Left lobe of liver (tissue), 2 donors: ENCODE data around the gene TBCEL. TPM values are rescaled to one million over a fixed set of nuclear protein-coding genes. Genes with fewer than 3 reads are reported as not detected.
A peak's percentile ranks its signal among the peaks of the same experiment; 100 is the strongest.
"Not testable (repeated sequence)": the region's sequence is repeated elsewhere in the genome, so short reads cannot be mapped to it uniquely, and the experiment has no call there.

Experiments
- ATAC-seq: fragments of 200-7000 bp; cut with Tn5 transposase; one replicate; pipeline ENCODE4 v1.9.1; 2020; ENCODE audit warnings: mild to moderate bottlenecking, moderate library complexity
- DNase-seq: peaks from one replicate; pipeline ENCODE4 v3.0.0-alpha.2; 2020; ENCODE audit warnings: low spot score
- total RNA-seq: library from RNA; stranded (reverse); gene quantifications from one replicate; pipeline ENCODE4 v1.2.1, GENCODE V29; 2021
- donor health status: DM: no; HTN: no; CAD: no; lungs with moderate emphysema.
- donor health status: DM: no; HTN: yes; CAD: no.

TBCEL gene
- total RNA-seq, 1 donor from 2014 or later, result 20.5 TPM

DNA sequence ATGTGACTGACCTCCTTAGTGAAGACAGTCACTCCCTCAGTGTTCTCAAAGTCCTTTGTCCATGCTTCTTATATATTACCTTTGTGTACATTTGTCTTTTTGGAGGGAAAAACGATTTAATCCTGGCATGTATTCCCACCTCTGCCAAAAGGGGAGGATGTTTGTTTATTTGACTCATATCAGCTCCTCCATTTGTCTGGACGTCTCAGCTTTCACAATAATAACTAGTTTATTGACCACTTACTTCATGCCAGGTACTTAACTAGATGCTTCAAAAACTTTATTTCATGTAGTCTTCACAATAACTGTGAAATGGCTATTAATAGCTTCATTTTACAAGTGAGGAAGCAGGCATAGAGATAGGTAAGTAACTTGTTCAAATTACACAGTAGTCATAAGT is 5.3 kb downstream of the TBCEL start:
- ATAC-seq (no peak), DNase-seq (no peak)

DNA sequence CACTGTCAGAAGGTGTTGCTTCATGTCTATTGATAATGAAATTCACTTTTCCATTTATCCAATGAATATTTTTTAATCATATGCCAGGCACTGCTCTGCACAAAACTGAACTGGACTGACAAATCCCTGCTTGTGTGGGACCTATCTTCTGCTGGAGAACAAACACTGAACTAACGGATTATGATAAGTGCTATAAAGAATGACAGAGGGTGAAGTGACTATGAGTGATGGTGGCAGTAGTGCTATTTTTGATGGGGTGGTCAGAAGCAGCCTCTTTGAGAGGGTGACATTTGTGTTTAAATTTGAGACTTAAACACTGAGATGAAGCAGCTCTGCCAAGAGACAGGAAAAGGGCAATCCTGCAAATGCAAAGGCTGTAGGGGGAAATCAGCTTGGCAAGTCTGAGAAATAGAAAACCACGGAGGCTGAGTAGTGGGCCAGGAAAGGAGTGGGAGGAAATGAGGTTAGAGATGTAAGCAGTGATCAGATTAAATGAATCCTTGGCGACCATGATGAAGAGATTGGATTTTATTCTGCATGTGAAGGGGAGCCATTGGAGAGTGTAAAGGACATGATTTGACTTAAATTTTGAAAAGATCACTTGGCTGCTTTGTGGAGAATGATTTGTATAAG is 6.0 kb downstream of the TBCEL start:
- no peak for ATAC-seq
- DNase-seq, result no peak

DNA sequence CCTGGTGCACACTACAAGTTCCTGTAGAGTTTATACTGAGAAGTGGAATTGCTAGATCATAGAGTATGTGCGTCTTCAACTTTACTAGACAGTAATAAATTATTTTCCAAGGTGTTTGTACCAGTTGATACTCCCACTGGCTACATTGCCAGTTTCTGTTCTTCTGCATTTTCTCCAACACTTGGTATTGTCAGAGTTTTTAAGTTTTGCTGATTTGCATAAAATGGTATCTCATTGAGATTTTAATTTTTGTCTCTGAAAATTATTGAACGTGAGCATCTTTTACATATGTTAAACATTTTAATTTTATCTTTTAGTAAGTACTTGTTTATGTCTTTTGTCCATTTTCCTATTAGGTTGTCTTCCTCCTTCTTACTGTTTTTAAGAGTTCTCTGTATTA is 7.3 kb downstream of the TBCEL start:
- ATAC-seq, result no peak
- DNase-seq, result no peak

DNA sequence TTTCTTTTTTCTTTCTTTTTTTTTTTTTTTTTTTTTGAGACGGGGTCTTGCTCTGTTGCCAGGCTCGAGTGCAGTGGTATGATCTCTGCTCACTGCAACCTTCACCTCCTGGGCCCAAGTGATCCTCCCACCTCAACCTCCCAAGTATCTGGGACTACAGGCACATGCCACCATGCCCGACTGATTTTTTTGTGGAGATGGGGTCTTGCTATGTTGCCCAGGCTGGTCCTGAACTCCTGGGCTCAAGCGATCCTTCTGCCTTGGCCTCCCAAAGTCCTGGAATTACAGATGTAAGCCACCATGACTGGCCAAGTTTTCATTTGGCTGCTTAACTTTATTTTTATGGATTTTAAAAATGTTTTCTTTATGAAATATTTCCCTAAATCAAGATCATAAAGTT is 7.7 kb downstream of the TBCEL start:
- not testable (repeated sequence) for DNase-seq, ATAC-seq

DNA sequence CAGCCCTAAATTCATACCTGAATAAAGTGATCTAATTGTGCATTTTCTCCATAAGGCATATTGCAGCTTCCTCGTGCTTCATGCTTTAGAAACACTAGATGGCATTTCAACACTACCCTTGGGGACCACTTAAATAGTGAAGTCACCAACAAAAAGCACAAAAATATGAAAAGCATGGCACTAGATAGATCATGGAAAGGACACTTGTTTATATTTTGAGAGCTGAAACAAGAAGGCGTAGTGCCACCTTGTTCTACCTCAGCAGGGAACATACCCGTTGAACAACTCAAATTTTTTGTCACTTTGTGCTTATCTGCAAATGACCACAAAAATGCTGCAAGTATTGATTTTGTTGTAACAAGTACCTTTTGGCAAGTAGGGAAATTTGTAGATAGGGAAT is 8.6 kb downstream of the TBCEL start:
- DNase-seq, result no peak

DNA sequence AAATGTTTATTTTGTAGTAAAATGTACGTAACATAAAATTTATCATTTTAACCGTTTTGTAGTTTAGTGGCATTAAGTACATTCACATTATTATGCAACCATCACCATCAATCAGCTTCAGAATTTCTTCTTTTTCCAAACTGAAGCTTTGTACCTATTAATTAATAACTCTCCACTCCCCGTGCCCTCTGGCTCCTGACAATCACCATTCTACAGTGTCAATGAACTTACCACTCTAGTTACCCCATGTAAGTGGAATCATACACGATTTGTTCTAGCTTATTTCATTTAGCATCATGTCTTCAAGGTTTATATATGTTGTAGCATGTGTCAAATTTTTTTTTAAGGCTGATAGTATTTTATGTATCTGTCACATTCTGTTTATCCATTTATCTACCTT is 9.7 kb downstream of the TBCEL start:
- DNase-seq, result no peak
- peak; percentile 78 for ATAC-seq

More for the DNA sequence above, 8.6 kb downstream of the TBCEL start:
- ATAC-seq, result peak; percentile 54

DNA sequence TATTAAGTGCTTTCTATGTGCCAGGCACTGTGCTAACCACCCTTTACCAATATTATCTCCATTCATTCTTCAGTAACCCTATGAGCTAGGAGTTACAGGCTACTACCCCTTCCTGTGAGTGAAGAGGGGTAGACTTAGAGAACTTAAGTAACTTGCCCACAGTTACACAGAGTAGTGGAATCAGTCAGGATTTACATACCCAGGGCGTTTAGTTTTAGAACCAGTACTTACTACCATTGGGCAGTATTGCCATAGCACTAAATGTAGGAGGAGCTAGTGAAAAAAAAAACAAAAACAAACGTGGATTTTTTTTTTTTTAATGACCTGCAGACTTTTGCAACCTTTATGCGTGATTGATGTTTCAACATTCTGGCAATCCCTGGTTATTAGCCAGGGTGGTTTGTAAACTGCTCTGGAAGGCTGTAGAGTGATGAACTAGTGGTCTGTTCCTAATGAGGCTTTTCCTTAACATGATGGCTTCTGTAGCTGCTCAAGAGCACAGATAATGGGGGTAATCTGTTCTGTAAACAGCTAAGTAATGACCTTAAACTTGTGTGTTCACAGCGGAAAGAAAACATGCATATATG is 11.4 kb downstream of the TBCEL start:
- peak; percentile 67 for ATAC-seq
- no peak for DNase-seq

DNA sequence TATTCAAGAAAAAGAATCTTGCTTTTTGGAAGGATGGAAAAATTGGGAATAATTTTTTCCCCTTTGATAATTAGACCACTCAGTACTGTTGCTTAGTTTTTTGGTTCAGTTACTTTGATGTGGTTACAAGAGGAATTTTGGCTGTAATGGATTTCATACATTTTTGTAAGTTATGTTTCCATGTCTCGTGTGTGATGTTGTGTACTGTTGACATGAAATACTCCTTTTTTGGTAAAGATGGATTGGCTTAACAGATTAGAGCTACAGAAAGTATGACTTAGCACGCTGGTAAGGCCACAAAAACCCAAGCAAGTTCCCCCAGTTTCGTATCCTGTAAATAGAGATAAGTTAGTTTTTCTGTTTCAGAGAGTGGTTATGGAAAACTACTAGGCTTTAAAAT is 11.9 kb downstream of the TBCEL start:
- DNase-seq (no peak), ATAC-seq (no peak)

DNA sequence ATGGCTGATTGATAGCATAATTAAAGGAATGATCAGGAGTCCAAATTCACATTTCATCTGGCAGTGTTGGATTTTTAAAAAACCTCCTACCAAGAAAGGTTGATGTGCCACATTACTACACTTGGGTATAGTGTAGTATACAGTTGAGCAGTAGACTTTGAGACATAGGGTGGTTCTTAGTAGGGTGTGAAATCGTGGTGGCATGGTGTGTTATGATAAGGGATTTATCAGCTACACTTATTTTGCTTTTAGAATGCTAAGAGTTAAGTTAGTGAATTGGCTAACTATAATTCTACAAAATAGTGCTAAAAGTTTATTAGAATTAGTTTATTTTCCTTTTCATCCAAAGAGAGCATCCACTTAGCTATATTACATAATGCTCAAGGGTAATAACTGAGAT is 13.1 kb downstream of the TBCEL start:
- no peak for DNase-seq
- ATAC-seq, result no peak

DNA sequence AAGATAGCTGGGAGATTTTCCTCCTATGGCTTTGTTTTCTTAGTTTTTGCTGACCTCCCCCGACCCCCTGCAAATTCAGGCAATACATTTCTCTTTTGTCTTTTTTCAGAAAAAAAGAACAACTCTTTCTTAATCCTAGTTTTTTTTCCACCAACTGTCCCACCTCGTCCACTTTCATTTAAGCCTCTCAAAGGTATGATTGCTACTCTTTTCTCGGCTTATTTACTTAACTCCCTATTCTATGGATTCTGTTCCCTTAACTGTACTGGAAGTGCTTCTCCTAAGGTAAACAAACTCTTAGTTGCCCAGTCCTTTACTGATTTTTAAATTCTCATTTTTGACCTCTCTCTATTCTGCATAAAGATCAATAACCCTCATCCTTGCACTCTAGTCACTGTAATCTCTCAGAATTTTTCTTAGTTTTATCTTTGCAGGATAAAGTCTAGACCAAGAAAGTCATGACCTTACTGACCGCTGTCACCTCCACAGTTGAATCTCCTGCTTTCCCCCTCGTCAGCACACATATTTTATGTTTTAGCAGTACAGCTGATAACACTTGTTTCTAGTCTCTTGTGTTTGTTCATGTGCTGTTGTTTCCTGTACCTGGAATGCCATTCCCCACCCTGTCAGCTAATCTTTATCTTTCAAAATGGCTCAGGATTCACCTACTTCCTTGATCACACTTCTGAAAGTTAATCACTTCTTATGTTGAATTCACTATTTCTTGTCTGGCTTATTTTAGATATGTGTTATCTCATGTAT is 14.9 kb downstream of the TBCEL start:
- DNase-seq (no peak), ATAC-seq (no peak)

DNA sequence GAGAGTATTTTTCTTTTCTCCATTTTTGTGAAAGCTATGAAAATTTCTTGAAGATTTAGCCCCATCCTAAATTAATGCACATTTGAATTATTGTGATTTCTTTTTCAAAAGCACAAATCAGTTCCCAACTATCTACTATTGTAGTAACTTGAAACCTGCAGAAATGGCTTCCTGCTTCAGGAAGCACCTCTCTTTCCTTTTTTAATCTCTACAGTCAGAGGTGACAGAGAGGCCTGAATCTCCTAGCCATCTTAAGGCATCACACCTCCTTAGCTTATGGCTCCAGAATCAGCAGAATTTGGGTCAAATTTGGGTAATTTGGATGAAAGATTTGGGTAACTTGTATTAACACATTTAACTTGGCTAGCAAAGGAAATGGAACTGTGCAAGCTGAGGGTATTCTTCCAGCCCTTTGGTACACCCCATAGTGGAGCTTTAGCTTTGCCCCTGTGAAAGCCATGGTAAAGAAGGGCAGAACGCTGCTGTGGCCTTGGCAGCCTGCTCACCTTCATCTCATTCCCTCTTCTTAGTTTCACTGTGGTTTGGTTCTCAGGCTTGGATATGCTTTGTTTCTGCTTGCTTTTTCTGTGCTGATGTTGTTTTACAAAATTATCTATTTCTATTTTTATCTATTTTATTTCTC is 16.2 kb downstream of the TBCEL start:
- DNase-seq, result no peak
- no peak for ATAC-seq

DNA sequence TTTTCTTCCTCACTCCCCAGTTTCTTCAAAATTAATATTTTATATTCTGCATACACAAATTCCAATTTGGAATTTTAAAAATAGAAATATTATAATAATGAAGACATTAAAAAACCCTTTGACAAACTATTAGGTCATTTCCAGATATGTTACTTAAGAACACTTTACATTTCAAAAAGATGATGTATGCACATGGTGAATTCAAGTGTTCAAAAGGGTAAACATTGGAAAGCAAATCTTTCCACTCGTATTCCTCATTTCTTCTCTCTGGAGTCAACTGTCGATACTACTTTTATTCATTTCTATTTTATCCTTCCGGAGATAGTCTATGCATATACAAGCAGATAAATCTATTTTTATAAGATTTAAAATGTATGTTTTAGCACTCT is 16.7 kb downstream of the TBCEL start:
- DNase-seq (no peak), ATAC-seq (no peak)

DNA sequence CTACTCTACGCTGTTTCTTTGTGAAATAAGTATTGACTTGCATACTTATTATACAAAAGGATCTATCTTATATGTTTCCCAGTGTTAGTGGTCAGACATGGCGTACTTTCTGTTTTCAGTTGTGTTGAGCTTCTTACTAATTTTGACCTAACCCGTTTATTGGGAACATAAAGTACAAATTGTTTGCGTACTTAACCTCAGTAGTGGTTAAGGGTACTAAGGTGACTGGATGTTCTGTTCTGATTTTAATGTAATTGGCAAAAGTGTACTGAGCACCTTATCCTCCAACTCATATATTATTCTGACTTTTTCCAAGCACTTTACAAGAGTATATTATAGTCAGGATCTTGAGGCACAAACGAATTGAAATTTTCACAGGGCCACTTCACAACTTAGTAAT is 17.2 kb downstream of the TBCEL start:
- DNase-seq (no peak), ATAC-seq (peak; percentile 49)

DNA sequence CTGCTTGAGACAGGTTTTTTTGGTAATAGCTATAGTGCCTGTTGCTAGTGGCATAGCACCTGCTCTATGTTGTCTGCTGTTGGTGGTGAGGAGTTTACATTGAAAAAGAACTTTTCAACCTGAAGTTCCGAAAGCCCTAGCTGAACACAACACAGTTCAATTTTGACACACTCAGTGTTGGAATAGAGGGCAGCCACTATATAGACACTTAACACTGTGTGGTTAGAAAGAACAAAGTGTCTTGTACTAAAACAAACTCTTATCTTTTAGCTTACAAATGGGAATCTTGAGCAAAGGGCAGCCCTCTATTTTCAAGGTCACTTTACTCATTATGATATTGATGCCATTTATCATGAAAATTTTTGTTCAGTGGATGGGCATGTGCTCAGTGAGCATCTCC is 18.4 kb downstream of the TBCEL start:
- no peak for DNase-seq
- ATAC-seq, result no peak

DNA sequence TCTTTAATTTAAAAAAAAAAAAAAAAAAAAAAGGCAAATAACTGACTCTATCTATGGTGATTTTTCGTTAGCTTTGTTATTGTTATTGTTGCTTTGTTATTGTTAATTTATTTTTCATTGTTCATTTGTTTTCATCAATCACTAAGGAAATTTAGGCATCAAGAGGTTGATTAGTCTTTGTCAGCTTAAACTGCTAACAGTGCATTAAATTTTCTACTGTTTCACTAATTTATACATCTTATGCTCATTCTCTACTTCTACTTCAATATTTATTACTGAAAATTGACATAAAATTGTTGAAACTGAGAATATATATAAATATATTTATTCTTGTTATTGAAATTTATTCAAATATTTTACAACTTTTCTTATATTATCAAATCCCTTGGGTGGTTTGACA is 24.0 kb downstream of the TBCEL start:
- no peak for ATAC-seq
- no peak for DNase-seq

DNA sequence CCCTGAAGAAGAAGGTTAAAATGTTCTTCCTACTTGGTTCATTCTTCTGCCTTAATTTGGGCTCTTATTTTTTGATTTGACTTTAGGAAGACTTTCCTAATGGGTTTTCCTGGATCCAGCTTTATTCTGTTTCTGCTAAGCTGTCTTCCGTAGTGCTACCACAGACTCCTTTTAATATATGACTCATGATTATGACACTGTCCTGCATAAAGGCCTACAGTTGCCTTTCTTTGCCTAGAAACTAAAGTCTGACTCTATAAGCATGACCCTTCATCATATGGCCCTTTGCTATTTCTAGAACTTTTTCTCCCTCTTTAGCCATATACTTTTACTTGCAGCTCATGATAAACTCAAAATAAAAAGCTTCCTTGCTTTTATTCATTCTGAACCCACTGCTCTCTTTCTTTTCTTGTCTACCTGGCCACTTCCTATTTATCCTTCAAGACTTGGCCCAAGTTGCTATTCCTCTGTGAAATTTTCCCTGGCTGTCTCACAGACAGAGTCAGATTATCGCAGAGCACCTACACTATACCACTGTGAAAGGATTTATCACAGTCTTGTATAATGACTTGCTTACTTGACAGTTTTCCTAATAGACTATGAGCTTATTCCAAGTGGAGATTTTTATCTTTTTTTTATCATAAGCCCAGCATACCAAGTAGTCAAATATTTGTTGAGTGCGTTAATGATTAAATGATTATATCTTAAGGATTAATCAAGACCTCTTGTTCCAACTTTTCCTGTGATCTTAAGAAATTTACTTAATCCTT is 24.7 kb downstream of the TBCEL start:
- DNase-seq (no peak), ATAC-seq (no peak)

DNA sequence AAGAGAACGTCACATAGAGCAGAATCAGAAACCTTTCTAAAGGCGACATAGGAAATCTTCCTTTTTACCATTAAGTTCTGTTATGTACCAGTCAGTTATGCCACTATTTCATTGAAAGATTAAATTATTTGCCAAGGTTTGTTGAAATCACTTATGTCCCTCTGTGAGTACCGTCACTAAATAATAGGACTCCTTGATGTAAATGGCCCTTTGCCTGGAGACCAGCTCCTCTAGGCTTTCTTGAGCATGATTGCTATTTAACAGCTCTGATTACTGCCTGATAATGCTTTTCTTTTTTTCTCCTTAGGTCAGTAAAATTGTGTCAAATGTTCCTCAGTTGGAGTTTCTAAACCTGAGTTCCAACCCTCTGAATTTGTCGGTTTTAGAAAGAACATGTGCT is 29.3 kb downstream of the TBCEL start:
- no peak for ATAC-seq
- DNase-seq, result no peak

DNA sequence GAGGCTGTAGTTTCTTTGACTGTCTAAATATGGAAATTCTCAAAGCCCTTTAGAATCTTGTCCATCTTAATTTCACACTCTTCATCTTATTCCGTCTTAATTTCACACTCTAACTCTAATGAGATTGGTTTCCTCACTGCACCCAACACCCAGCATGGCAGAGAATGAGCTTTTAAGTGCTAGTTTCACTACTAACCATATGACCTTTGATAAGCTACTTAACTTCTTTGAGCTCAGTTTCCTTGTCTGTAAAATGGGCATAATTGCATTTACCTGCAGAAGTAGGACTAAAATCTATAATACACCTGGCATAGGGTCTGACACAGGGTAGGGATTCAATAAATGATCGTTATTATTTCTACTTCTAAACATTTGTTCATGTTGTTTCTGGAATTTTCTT is 30.4 kb downstream of the TBCEL start:
- ATAC-seq (no peak), DNase-seq (no peak)

DNA sequence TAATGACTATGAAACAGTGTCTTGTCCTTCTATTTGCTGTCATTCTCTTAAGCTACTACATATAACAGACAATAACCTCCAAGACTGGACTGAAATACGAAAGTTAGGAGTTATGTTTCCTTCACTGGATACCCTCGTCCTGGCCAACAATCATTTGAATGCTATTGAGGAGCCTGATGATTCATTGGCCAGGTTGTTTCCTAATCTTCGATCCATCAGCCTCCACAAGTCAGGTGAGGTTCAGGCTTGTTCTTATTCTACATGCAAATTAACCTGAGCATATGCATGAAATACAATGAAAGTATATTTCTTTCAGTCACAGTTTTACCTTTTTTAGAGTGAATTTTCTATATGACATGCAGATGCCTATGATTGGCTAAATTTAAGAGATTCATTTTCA is 31.2 kb downstream of the TBCEL start:
- no peak for ATAC-seq
- no peak for DNase-seq

DNA sequence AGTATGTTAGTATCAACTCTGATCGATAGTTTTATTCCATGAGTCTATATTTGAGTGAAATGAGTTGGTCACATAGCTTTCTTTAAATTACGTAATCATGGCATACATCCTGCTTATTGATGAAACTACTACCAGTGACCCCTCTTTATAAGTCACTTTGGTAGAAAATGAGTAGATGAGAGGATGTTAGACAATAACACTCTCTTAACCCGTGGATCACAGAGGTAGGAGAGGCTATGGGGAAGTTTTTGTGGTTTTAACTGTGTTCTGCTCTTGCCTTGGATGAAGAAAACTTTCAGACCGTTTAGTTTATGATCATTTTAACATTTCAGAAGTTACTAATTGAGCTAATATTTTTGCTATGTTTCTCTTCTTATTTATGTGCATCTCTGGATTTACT is 34.0 kb downstream of the TBCEL start:
- no peak for ATAC-seq

DNA sequence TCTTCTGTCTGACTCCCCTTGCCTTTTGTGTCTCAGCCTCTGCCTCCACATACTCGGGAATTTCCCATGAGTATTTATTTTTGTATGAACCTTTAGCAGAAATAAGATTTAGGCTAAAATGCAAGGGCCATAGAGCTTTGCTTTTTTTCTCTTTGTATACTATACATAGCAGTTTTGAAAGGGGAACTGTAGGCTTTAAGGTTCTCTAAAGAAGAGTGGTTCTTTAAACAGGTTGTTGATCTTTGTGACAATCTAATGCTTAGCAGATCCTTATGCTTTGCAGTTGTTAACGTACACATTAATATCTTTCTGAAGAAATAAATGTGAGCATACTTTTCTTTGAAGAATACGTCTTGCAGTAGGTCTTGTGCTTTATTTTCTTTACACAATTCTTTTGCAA is 35.0 kb downstream of the TBCEL start:
- DNase-seq, result no peak
- no peak for ATAC-seq

More for the DNA sequence above, 34.0 kb downstream of the TBCEL start:
- no peak for DNase-seq
